ENCODE data around the gene BFAR.
"Not testable (repeated sequence)": the region's sequence is repeated elsewhere in the genome, so short reads cannot be mapped to it uniquely, and the experiment has no call there.

Gene BFAR, protein sequence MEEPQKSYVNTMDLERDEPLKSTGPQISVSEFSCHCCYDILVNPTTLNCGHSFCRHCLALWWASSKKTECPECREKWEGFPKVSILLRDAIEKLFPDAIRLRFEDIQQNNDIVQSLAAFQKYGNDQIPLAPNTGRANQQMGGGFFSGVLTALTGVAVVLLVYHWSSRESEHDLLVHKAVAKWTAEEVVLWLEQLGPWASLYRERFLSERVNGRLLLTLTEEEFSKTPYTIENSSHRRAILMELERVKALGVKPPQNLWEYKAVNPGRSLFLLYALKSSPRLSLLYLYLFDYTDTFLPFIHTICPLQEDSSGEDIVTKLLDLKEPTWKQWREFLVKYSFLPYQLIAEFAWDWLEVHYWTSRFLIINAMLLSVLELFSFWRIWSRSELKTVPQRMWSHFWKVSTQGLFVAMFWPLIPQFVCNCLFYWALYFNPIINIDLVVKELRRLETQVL

GRCh38 chr16:14632693-14633569, at the start of gene BFAR:
TSS of gene BFAR (plus strand) at chr16:14632951. CDS start at chr16:14644347, 11,396 bp downstream.
- peak; percentile 96 for DNase-seq

- DNase-seq = no peak
Observed at GRCh38 chr16:14585287-14585686, 47.5 kb upstream of the BFAR start.

DNA sequence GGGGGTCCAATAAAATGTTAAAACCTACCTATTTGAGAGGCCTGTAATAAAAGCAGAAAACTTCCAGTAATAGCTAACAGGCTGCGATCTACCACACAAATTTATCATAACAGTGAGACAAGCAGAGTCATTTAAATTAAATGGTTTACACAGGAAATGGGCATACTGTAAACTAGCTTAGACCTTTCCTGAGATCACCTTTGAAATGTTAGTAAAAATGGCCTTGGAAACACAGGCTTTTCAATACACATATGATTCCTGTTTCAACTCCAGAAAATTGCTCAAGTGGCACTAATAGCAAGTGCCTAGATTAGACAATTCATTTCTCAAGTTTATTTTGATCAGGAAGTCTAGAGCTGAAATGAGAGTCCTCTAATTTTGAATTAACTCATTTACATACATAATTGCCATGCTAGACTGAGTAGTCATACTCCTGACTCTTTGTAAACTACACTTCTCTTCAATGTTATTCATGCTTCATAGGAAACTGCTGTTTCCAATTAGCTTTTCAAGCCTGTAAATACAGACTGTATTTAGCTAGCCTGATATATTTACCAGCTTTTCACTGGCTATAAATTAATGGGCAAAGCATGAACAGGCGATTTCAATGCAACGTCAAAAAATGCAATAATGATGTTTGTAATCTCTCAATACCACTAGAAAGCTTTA, 46.0 kb upstream of the BFAR start:
- no peak for DNase-seq

DNA sequence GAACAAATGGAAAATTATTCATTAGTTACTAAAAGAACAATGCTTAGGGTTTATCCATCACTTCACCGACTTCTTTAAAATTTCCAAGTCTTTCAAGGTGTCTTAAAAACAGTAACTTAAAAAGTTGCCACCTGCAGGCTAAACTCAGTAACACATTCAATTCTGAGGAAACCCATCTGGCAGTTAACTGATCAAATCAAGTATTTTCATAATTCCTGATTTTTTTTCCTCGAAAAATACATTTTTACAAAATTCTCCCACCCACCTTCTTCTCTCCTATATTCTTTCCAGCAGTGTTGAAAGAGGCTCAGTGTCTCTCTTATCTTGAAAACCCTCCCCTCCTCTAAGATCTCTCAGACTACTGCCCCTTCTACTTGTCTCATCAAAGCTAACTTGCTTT, 32.6 kb upstream of the BFAR start:
- DNase-seq = no peak

DNA sequence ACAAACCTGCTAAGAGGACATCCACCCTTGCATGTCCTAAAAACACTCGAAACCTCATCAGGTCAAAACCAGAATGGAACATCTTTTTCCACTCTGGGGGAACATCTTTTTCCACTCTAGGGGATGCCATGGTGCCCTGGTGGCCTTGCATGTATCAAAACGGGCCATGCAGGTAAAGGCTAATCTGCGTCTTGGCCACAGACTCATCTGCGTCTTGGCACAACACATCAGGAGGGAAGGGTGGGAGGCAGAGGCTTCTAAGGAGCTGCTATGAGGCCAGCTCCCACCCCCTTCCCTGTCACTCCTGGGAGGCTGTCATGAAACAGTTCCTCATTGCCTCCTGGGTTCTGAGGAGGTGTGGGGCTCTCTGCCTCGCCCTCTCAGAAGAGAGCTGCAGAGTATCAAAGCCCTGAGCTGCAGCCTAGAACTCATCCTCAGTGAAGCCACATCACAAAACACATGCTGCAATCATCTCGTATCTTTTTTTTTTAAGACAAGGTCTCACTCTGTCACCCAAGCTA, 30.2 kb upstream of the BFAR start:
- no peak for DNase-seq

DNA sequence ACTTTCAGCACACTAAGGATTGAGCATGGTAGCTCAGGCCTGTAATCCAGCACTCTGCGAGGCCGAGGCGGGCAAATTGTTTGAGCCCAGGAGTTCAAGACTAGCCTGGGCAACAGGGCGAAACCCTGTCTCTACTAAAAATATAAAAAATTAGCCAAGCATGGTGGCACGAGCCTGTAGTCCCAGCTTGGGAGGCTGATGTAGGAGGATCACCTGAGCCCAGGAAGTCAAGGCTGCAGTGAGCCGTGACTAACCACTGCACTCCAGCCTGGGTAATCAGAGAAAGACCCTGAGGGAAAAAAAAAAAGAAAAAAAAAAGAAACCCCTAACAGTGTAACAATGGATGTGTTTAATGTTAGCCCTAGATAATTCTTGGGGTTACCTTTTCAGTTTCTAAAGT, 26.6 kb upstream of the BFAR start:
- no peak for DNase-seq

- DNase-seq = no peak
Observed at GRCh38 chr16:14608111-14608566, 24.6 kb upstream of the BFAR start.

GRCh38 chr16:14608604-14609003, 24.1 kb upstream of the BFAR start:
- no peak for DNase-seq

GRCh38 chr16:14609716-14610115, 23.0 kb upstream of the BFAR start:
- no peak for DNase-seq

GRCh38 chr16:14611660-14612059, 21.1 kb upstream of the BFAR start:
- no peak for DNase-seq

DNA sequence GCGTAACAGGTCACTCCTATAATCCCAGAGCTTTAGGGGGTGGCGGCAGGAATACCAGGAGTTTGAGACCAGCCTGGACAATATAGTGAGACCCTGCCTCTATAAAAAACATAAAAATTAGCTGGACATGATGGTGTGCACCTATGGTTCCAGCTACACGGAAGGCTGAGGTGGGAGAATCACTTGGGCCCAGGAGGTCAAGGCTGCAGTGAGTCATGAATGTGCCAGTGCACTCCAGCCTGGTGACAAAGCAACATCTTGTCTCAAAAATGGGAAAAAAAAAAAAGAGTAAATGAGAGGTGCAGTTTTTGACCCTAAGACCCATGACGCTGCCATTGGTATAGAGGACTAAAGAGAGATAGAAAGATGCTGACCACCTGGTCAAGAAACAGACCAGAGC, 18.8 kb upstream of the BFAR start:
- DNase-seq = no peak

- DNase-seq = no peak
Observed at GRCh38 chr16:14616280-14616679, 16.5 kb upstream of the BFAR start.

- no peak for DNase-seq
Observed at GRCh38 chr16:14618566-14618965, 14.2 kb upstream of the BFAR start.

GRCh38 chr16:14627078-14627477, 5.7 kb upstream of the BFAR start:
- DNase-seq = no peak

GRCh38 chr16:14628806-14629611, 3.7 kb upstream of the BFAR start:
- DNase-seq = no peak

GRCh38 chr16:14629612-14629918, 3.2 kb upstream of the BFAR start:
- DNase-seq = no peak

DNA sequence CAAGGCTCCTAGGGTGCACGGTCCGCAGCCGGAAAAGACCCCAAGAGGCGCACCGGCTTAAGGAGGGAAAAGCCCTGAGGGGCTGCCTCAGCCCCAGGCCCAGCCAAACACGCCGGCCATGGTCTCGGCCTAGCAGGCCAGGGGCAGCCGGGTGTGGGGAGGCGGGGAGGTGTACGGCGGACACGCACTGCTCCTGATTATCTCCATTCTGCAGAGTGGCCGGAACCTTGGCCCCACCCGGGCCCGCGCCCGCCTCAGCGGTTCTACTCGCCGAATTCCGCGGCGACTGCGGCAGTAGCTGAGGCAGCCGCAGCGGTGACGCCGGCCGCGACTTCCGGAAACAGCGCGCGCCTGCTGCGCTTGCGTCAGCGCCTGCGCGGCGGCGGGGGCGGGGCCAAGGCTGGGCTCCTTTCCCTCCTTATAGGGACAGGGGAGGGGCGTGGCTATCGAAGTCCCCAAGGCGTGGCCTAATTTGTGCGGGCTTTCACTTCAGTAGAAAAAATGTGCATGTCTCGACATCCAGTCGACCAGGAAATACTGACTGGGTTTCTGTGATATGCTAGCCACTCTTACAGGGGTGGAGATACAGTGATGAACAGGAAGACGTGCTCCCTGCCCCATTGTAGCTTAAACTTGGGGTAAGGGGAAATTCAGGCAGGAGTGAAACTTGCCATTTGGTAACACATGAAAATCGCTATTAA, 2.7 kb upstream of the BFAR start, which contains the start of gene PARN:
Gene PARN (minus strand): TSS at position 342 of the 701 bp plus-strand sequence. CDS start 135 bp downstream, at position 207.
- peak; percentile 89 to 96 for DNase-seq

DNA sequence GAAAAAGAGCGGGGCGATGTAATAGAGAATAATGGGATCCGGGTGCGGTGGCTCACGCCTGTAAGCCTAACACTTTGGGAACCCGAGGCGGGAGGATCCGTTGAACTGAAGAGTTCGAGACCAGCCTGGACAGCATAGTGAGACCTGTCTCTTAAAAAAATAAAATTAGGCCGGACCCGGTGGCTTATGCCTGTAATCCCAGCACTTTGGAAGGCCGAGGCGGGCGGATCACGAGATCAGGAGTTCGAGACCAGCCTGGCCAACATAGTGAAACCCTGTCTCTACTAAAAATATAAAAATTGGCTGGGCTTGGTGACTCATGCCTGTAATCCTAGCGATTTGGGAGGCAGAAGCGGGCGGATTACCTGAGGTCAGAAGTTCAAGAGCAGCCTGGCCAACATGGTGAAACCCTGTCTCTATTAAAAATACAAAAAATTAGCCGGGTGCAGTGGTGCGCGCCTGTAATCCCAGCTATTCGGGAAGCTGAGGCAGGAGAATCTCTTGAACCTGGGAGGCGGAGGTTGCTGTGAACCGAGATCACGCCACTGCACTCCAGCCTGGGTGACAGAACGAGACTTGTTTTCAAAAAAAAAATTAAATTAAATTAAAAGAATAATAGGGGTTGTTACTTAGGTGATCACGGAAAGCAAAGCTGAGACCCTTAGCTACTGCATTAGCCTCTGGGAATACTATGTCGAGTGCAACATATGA, 2.0 kb upstream of the BFAR start:
- DNase-seq = not testable (repeated sequence)

GRCh38 chr16:14634389-14634725, 1.6 kb downstream of the BFAR start:
- no peak for DNase-seq

DNA sequence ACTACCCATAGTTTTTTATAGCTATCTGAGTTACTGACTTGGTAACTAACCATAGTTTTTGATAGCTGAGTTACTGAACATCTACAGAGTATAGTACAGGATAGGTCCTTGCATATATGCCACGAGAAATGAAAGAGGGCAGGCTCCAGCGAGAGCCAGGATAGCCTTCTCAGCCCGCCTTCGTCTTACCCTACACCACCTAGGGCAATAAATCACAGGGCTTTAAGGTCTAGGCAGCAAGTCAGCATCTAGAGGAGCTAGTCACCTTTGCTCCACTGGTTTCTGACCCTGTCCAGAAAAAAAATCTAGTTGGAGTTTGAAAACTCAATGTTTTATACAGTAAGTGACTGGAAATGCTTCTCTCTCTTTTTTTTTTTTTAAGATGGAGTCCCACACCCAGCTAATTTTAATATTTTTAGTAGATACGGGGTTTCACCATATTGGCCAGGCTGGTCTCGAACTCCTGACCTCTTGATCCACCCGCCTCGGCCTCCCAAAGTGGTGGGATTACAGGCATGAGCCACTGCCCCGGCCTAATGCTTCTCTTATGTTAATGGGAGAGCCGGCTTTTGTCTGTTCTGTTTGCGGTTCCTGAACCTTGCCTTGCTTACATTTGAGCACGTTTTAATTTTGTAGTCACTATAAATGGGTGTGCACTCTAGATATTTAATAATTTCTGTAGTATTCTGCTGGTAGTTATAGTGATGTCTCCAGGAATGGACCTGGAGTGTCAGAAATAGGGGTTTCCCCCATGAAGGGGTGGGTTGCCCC, 2.8 kb downstream of the BFAR start:
- no peak for DNase-seq

All from NCI-H446 (cell line).